ENCODE data around the gene CDH26.
A peak's percentile ranks its signal among the peaks of the same experiment; 100 is the strongest.

Gene CDH26

DNA sequence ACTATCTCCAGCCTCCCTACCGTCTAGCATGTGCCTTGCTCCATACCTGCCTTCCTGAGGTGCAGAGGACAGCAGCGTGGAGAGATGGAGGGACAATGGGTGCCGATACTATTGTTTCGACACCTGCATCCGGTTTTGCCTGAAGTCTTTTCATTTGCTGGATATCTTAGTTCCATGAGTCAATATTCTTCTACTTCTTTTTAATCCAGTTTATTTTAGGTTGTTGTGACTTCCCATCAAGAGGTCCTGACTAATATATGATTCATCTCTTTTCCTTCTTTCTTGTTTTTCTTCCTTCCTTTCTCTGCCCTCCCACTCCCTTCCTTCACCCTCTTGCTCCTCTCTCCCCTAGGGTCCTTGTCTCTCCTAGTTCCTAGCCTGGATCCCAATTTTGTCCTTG, 91.4 kb downstream of the CDH26 start:
- DNase-seq = no peak

- DNase-seq = no peak
These were observed 92.1 kb downstream of the CDH26 start for GRCh38 chr20:60050193-60050947.

DNA sequence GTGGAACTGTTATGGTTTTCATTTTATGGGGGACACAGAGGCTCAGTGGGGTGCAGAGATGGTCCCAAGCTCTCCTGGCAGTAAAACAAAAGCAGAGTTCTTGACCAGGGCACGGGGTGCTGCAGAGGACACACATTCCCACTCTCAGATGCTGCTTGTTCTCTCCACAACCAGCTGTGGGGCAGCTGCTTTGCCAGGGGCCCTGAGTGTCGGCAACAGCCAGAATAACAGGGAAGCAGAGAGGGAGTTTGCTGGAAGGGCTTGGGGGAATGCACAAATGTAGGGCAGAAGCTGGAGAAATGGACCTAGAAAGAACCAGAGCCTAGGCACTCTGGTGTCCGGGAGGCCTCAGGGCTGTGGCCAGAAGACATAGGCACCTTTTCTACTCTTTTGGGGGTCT, 93.7 kb downstream of the CDH26 start:
- DNase-seq = no peak

- DNase-seq = no peak
These were observed 94.1 kb downstream of the CDH26 start for GRCh38 chr20:60052322-60052721.

- no peak for DNase-seq
These were observed 95.0 kb downstream of the CDH26 start for GRCh38 chr20:60053125-60053817.

GRCh38 chr20:60053818-60054190, 95.6 kb downstream of the CDH26 start:
- no peak for DNase-seq

- no peak for DNase-seq
These were observed 96.8 kb downstream of the CDH26 start for GRCh38 chr20:60054716-60055634.

- peak; percentile 83 for DNase-seq
These were observed 97.5 kb downstream of the CDH26 start for GRCh38 chr20:60055740-60056139.

DNA sequence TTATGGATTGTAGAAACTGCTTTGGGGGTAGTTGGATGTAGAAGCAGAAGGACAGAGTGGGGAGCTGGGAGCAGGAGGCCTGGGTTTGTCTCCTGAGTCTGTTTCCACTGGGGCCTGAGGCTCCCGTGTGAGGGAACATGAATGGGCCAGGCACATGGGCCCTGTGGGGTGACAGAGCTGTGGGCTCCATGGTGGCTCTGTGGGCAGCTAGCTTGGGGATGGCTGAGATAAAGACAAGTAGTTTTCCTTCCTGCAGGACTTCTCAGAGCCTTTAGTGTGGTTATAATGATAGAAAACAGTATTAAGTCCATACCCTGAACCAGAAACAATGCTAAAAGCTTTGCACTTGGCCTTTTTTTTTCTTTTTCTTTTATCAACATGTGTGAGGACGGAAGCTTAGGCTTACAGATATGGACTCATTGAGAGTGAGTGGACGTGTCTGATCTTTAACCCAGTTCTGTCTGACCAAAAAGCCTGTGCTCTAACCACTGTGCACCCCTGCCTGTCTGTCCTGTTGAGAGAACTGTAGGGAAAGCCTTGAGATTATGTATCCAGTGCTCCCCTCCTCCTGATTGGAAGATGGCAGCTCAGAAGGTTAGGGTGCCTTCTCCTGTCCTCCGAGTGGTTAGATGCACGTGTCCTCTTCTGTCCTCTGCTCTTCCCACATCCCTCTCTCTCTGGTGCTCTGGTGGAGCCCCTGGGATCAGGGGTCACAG, 98.3 kb downstream of the CDH26 start:
- DNase-seq = no peak

GRCh38 chr20:60057123-60057865, 99.1 kb downstream of the CDH26 start:
- DNase-seq = peak; percentile 77

DNA sequence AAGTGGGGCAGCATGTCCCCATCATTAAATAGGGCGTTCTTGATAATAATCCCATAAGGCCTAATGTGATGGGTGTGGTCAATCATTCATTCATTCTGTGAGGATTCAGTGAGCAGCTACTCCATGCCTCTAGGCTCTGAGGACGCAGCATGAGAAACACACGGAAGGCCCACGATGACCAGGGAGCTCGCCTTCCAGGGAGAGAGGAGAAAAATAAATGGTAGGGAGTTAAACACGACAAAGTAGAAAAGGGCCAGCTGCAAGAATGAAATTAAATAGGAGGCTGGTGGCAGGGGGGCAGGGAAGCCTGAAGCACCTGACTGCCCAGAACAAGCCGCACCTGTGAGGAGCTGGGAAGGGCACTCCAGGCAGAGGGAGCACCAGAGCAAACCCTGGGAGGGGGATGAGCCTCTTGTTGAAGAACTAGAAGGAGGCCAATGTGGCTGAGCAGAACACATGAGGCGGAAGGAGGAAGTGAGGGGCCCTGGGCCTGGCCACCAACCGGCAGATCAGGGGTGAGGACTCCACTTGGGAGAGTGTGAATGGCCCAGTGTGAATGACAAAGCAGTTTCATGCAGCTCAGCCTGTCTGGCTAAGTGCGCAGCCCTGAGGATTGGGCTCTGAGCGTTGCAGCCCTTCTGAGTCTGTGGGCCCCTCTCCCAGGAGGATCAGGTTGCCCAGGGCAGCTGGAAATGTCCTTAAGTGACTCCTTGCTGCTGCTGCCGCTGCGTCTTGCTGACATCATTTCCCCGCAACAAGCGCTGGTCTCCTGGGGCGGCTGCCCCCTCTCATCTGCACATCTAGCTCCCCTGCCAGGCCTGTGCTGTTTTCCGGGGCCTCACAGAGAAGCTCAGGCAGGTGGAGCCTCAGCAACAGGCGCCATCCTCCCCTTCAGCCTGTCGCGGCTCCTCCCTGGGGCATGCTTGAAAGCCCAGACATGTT, 99.9 kb downstream of the CDH26 start:
- peak; percentile 58 for DNase-seq

DNA sequence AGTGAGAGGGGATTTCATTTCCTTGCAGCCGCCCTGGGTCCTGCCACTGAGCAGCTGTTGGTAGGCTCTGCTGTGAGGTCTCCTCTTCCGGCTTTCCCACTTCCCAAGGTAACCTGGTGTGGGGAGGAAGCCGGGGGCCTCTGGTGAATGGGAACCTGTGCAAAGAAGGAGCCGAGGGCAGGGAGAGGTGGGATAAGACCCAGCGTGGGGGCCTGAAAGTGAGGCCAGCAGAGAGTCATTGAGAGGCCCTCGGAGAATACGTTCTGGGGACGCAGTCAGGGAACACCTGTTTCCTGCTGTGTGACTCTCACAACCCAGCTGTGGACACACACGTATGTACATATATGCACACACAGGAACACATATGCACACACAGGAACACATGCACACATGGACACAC, 100.7 kb downstream of the CDH26 start:
- no peak for DNase-seq

DNA sequence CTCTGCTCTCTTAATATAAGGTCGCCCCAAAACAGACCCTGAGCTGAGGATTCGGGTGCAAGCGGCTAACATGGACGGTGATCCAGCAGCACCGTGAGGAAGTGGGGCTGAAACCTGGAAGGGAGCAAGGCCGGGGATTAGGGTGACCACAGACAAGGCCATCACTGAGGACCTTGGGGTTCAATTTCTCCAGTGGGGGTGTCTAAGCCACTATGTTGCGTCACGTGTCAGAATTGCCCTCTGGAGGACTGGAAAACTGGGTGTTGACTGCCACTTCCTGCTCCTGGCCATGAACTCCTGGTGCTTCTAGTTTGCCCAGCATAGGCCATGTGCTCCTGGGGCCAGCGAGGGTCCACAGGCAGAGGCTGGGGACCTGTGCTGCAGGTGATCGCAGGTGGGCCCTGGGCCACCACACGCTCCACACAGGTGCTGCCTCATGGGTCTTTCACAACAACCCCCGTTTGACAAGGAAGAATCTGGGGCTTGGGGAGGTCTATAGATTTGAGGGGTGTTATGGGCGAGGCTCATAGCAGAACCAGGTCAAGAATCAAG, 101.9 kb downstream of the CDH26 start:
- no peak for DNase-seq

DNA sequence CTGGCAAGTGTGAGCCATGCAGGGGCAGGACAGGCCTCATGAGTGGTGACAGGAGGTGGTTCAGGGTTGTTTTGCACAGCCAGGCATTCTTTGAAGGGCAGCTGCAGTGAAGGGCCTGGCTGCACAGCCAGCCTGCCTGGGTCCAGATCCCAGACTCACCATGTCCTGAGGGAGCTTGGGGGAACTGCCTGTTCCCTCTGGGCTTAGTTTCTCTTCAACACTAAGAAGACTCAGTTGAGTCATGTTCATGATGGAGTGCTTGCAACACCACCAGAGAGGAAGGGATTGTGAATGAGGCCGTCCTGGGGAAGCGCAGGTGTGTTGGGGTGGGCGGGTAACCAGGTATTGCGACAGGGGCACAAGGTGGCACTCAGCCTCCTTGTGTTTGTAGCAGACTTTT, 102.4 kb downstream of the CDH26 start:
- no peak for DNase-seq

DNA sequence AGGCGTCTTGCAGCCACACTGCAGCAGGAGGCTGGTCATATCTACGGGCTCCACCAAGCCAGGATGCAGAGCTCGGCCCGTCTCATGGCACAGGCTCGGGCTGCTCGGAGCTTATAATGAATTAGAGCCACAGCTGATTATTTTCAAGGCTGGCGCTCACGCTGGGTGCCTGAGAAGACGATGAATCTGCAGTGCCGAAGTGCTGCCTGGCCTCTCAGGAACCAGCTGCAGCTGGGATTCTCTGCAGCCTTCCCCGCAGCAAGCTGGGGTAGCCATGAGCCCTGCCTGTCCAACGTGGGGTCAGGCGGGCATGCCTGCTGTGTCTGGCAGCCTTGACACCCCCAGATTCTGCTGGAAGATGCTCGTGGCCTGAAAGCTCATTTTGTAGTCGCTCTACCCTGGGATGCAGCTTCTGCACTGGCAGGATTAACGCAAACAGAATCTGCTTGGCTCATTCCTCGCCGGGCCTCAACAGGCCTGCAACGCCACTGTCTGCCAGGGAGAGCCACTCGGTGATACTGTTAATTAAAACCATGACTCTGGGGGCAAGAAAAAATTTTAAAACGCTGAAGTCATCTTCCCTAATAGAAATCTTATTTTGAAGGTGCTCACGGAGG, 104.3 kb downstream of the CDH26 start:
- no peak for DNase-seq

DNA sequence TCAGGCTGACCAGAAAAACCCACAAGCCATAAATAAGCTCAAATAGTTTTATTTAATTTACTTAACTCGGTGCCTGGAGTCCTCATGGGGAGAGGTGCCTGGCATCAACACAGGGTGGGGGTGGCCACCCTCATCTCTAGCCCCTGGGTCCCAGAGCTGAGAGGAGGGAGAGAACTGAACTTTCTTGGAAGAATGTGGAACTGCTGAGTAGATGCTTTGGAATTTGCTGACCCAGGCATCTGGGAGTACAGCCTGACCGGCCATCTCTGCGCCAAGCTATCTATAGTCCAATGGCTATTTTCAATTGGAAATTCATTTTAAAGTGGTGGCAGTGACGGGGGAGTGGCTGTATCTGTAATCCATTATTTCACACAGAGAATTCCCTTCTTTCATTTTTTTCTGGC, 104.8 kb downstream of the CDH26 start:
- DNase-seq = no peak

- no peak for DNase-seq
These were observed 105.6 kb downstream of the CDH26 start for GRCh38 chr20:60063739-60064380.

Data from suppressor macrophage treated with lipopolysaccharide for 4 hours (primary cell).